H9 (cell line): Measurements from ENCODE around the gene ADISSP. TPM values are rescaled to one million over a fixed set of nuclear protein-coding genes. Genes with fewer than 3 reads are reported as not detected.

ENCODE experiments used
- DNase-seq: peaks from one replicate; pipeline ENCODE4 v3.0.0-alpha.2; 2017
- H2AFZ ChIP-seq: one replicate; pipeline ENCODE4 v1.6.1; 2013; ENCODE audit warnings: mild to moderate bottlenecking, low read length, control low read depth, moderate library complexity
- H2AK5ac ChIP-seq: 2 replicates; pipeline ENCODE4 v1.6.1; 2013; ENCODE audit warnings: low read length, control low read depth, mixed read lengths; ENCODE audit not compliant: insufficient read length
- H2BK120ac ChIP-seq: one replicate; pipeline ENCODE4 v1.6.1; 2013; ENCODE audit warnings: low read depth, mild to moderate bottlenecking, low read length, control low read depth, inconsistent platforms; ENCODE audit not compliant: poor library complexity, severe bottlenecking
- H2BK12ac ChIP-seq: 2 replicates; pipeline ENCODE4 v1.6.1; 2013; ENCODE audit warnings: low read length, control low read depth, mixed read lengths, low read depth; ENCODE audit not compliant: insufficient read length
- H2BK15ac ChIP-seq: 2 replicates; pipeline ENCODE4 v1.6.1; 2013; ENCODE audit warnings: low read depth, low read length, control low read depth
- H2BK20ac ChIP-seq: one replicate; pipeline ENCODE4 v1.6.1; 2013; ENCODE audit warnings: low read depth, mild to moderate bottlenecking, low read length, control low read depth, inconsistent platforms; ENCODE audit not compliant: poor library complexity, severe bottlenecking
- H2BK5ac ChIP-seq: 2 replicates; pipeline ENCODE4 v1.6.1; 2013; ENCODE audit warnings: low read length, control low read depth, mixed read lengths; ENCODE audit not compliant: insufficient read length
- H3K14ac ChIP-seq: 2 replicates; pipeline ENCODE4 v1.6.1; 2013; ENCODE audit warnings: low read length, control low read depth; ENCODE audit not compliant: insufficient read depth
- H3K18ac ChIP-seq: 2 replicates; pipeline ENCODE4 v1.6.1; 2013; ENCODE audit warnings: low read depth, mild to moderate bottlenecking, mixed read lengths, low read length, control low read depth; ENCODE audit not compliant: insufficient read length
- H3K23ac ChIP-seq: 2 replicates; pipeline ENCODE4 v1.6.1; 2013; ENCODE audit warnings: low read length, control low read depth, mixed read lengths, low read depth; ENCODE audit not compliant: insufficient read length
- H3K23me2 ChIP-seq: 2 replicates; pipeline ENCODE4 v1.6.1; 2013; ENCODE audit warnings: low read depth, mild to moderate bottlenecking, mixed read lengths, low read length, control low read depth; ENCODE audit not compliant: insufficient read length, poor library complexity, severe bottlenecking
- H3K27ac ChIP-seq: 2 replicates; pipeline ENCODE4 v1.5.1; 2013; ENCODE audit warnings: low read length, control low read depth, mixed read lengths, low read depth; ENCODE audit not compliant: insufficient read length
- H3K27me3 ChIP-seq: 2 replicates; pipeline ENCODE4 v1.6.1; 2013; ENCODE audit warnings: low read length, control low read depth, inconsistent platforms; ENCODE audit not compliant: insufficient read depth
- H3K4ac ChIP-seq: 2 replicates; pipeline ENCODE4 v1.6.1; 2013; ENCODE audit warnings: low read depth, mild to moderate bottlenecking, control low read depth, inconsistent platforms, low read length, moderate library complexity
- H3K4me1 ChIP-seq: 2 replicates; pipeline ENCODE4 v1.6.1; 2013; ENCODE audit warnings: low read length, control low read depth, inconsistent platforms; ENCODE audit not compliant: insufficient read depth
- H3K4me2 ChIP-seq: 2 replicates; pipeline ENCODE4 v1.6.1; 2013; ENCODE audit warnings: low read length, control low read depth, mixed read lengths; ENCODE audit not compliant: insufficient read length, insufficient read depth
- H3K56ac ChIP-seq: 2 replicates; pipeline ENCODE4 v1.6.1; 2013; ENCODE audit warnings: low read depth, mild to moderate bottlenecking, mixed read lengths, low read length, control low read depth; ENCODE audit not compliant: insufficient read length
- H3K79me1 ChIP-seq: 2 replicates; pipeline ENCODE4 v1.6.1; 2013; ENCODE audit warnings: low read depth, mild to moderate bottlenecking, moderate library complexity, low read length, control low read depth, inconsistent platforms; ENCODE audit not compliant: insufficient read depth, poor library complexity, severe bottlenecking
- H3K79me2 ChIP-seq: 2 replicates; pipeline ENCODE4 v1.6.1; 2013; ENCODE audit warnings: low read length, control low read depth, inconsistent platforms; ENCODE audit not compliant: insufficient read depth
- H3K9ac ChIP-seq: 2 replicates; pipeline ENCODE4 v1.6.1; 2013; ENCODE audit warnings: low read length, control low read depth, mixed read lengths; ENCODE audit not compliant: insufficient read length; ENCODE audit errors: extremely low read depth
- H3K9me3 ChIP-seq: one replicate; pipeline ENCODE4 v1.6.1; 2013; ENCODE audit warnings: low read depth, low read length, inconsistent platforms; ENCODE audit not compliant: control insufficient read depth
- H3T11ph ChIP-seq: one replicate; pipeline ENCODE4 v1.6.1; 2013; ENCODE audit warnings: mild to moderate bottlenecking, low read length, control low read depth, inconsistent platforms
- H4K20me1 ChIP-seq: one replicate; pipeline ENCODE4 v1.6.1; 2013; ENCODE audit not compliant: control insufficient read depth, insufficient read length, insufficient read depth
- H4K5ac ChIP-seq: 2 replicates; pipeline ENCODE4 v1.6.1; 2013; ENCODE audit warnings: low read depth, mild to moderate bottlenecking, mixed read lengths, low read length, control low read depth; ENCODE audit not compliant: insufficient read length
- H4K8ac ChIP-seq: replicated peaks from 2 replicates; pipeline ENCODE4 v1.6.1; 2013; ENCODE audit warnings: low read length, control low read depth, mixed read lengths, low read depth; ENCODE audit not compliant: insufficient read length
- H4K91ac ChIP-seq: 2 replicates; pipeline ENCODE4 v1.6.1; 2013; ENCODE audit warnings: low read depth, mild to moderate bottlenecking, moderate library complexity, mixed read lengths, low read length, control low read depth; ENCODE audit not compliant: insufficient read length
- H3K27ac Mint-ChIP-seq, 3 experiments: 2 replicates in 2 of 3; 3 replicates in 1 of 3; pipeline ENCODE4 v1.8.0; 2020 to 2021; ENCODE audit warnings: mixed read lengths in 3 of 3, mild to moderate bottlenecking in 1 of 3, moderate library complexity in 1 of 3
- H3K27me3 Mint-ChIP-seq: 2 replicates; pipeline ENCODE4 v1.8.0; 2021; ENCODE audit warnings: low read depth, mild to moderate bottlenecking, moderate library complexity, mixed read lengths
- H3K36me3 Mint-ChIP-seq, 3 experiments: 2 replicates in 2 of 3; 3 replicates in 1 of 3; pipeline ENCODE4 v1.8.0; 2020 to 2021; ENCODE audit warnings: low read depth in 3 of 3, mixed read lengths in 3 of 3; ENCODE audit not compliant: insufficient read depth in 1 of 3
- H3K4me1 Mint-ChIP-seq, 2 experiments: 2 replicates each; pipeline ENCODE4 v1.8.0; 2020; ENCODE audit warnings: mixed read lengths in 2 of 2
- H3K4me3 Mint-ChIP-seq, 2 experiments: 2 replicates in 1 of 2; 3 replicates in 1 of 2; pipeline ENCODE4 v1.8.0; 2020 to 2021; ENCODE audit warnings: mild to moderate bottlenecking in 2 of 2, mixed read lengths in 2 of 2, moderate library complexity in 1 of 2
- H3K9me3 Mint-ChIP-seq, 2 experiments: 2 replicates in 1 of 2; 3 replicates in 1 of 2; pipeline ENCODE4 v1.8.0; 2020; ENCODE audit warnings: mild to moderate bottlenecking in 2 of 2, mixed read lengths in 2 of 2, moderate library complexity in 1 of 2
- WGBS: extraction: QIAGEN DNeasy Blood & Tissue Kit; methylation state at CpG from one replicate; pipeline ENCODE4 v1.1.7; 2013; ENCODE audit warnings: missing lambda C conversion rate, low lambda C conversion rate, mixed read lengths; ENCODE audit not compliant: insufficient read length; ENCODE audit errors: extremely low coverage; 5-methylcytosine and 5-hydroxymethylcytosine counted together
- total RNA-seq: library from RNA; stranded (reverse); gene quantifications from 2 replicates; pipeline ENCODE4 v1.2.1, GENCODE V29; 2021
- TF ChIP-seq, protein P1 (sequence below): fragments of 200-600 bp; sonication (generic); conservative IDR thresholded peaks from 3 replicates; pipeline ENCODE4 v1.8.0; 2021; ENCODE audit warnings: antibody characterized with exemption, mild to moderate bottlenecking

The ADISSP gene
- total RNA-seq, 1 experiment from 2014 or later: 80.9 TPM

DNA sequence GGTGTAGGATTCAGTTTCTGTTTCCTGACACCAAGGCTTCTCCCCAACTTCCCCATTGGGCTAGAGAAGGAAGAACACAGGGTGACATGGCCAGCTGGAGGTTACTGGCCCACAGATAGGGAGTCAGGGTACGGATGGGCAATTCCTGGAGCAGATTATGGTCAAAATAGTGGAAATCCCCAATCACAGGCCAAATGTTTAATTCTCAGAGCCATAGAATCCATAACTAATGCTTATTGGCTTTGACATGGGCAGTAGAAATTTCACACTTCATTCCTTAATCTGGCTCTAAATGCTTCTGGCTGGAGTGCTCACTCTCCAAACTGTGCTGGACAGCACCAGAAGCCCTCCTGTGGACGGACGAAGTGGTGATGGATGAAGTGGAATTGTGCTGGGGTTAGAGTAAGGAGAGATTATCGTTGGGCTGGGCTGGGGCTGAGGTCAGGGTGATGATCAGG lies 56.0 kb downstream of the ADISSP start:
- no peak overlapping the region for H3K9ac ChIP-seq
- H3K27me3 ChIP-seq: no peaks in the 10 kb centered on the region; the same call in 1 of the 2 replicates
- Mint-ChIP-seq H3K27me3 (peaks cover under 1% of the 10 kb centered on the region), H3K4me1 (no peaks in the 10 kb centered on the region), H3K4me3 (no peak overlapping the region; a peak in 1 of 5 replicates), H3K36me3 (no peaks in the 10 kb centered on the region), H3K9me3 (no peaks in the 10 kb centered on the region), H3K27ac (no peak overlapping the region)
- H2BK20ac ChIP-seq: no peak overlapping the region
- no peaks in the 10 kb centered on the region for H4K20me1 ChIP-seq
- H2AFZ ChIP-seq: no peak overlapping the region
- no peak overlapping the region for H2BK12ac ChIP-seq
- no peak overlapping the region for H3K14ac ChIP-seq
- H3K4me2 ChIP-seq: no peak overlapping the region
- no peak overlapping the region for H3K18ac ChIP-seq
- no peak overlapping the region for H3K4ac ChIP-seq
- H4K5ac ChIP-seq: no peak overlapping the region
- TF ChIP-seq, protein P1, sequence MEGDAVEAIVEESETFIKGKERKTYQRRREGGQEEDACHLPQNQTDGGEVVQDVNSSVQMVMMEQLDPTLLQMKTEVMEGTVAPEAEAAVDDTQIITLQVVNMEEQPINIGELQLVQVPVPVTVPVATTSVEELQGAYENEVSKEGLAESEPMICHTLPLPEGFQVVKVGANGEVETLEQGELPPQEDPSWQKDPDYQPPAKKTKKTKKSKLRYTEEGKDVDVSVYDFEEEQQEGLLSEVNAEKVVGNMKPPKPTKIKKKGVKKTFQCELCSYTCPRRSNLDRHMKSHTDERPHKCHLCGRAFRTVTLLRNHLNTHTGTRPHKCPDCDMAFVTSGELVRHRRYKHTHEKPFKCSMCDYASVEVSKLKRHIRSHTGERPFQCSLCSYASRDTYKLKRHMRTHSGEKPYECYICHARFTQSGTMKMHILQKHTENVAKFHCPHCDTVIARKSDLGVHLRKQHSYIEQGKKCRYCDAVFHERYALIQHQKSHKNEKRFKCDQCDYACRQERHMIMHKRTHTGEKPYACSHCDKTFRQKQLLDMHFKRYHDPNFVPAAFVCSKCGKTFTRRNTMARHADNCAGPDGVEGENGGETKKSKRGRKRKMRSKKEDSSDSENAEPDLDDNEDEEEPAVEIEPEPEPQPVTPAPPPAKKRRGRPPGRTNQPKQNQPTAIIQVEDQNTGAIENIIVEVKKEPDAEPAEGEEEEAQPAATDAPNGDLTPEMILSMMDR: no peak
- H4K8ac ChIP-seq: no peak overlapping the region
- no peaks in the 10 kb centered on the region for H3K9me3 ChIP-seq
- no peak overlapping the region for H3K23ac ChIP-seq
- DNase-seq: no peak
- H3K4me1 ChIP-seq: no peaks in the 10 kb centered on the region
- H2BK5ac ChIP-seq: no peak overlapping the region
- no peak overlapping the region for H3K56ac ChIP-seq
- H2BK120ac ChIP-seq: no peak overlapping the region
- H3K27ac ChIP-seq: no peak overlapping the region
- H4K91ac ChIP-seq: no peak overlapping the region
- H2BK15ac ChIP-seq: no peak overlapping the region
- no peaks in the 10 kb centered on the region for H3K79me2 ChIP-seq
- no peak overlapping the region for H2AK5ac ChIP-seq
- WGBS: no CpG with 5 or more reads among the region's 4 CpGs
- no peaks in the 10 kb centered on the region for H3K79me1 ChIP-seq
- H3T11ph ChIP-seq: no peak overlapping the region
- no peaks in the 10 kb centered on the region for H3K23me2 ChIP-seq
